ENCODE data around the gene NUFIP2.
"Not testable (repeated sequence)": the region's sequence is repeated elsewhere in the genome, so short reads cannot be mapped to it uniquely, and the experiment has no call there.

NUFIP2 gene

GRCh38 chr17:29279397-29280070 is 14.4 kb downstream of the NUFIP2 start:
- no peak for DNase-seq (ENCODE audit: low spot score)

GRCh38 chr17:29278692-29279091 is 15.3 kb downstream of the NUFIP2 start:
- DNase-seq (ENCODE audit: low spot score) = no peak

- DNase-seq (ENCODE audit: low spot score) = no peak
These were observed 20.0 kb downstream of the NUFIP2 start for GRCh38 chr17:29273924-29274323.

DNA sequence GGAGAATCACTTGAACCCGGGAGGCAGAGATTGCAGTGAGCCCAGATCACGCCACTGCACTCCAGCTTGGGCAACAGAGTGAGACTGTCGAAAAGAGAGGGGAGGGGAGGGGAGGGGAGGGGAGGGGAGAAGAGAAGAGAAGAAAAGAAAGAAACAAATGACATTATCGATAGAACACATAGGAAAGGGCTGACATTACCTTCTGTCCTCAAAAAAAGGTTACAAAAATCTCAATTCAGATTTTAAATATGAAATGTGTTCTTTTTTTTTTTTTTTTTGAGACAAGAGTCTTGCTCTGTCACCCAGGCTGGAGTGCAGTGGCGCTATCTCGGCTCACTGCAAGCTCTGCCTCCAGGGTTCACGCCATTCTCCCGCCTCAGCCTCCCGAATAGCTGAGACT is 22.0 kb downstream of the NUFIP2 start:
- not testable (repeated sequence) for DNase-seq (ENCODE audit: low spot score)

DNA sequence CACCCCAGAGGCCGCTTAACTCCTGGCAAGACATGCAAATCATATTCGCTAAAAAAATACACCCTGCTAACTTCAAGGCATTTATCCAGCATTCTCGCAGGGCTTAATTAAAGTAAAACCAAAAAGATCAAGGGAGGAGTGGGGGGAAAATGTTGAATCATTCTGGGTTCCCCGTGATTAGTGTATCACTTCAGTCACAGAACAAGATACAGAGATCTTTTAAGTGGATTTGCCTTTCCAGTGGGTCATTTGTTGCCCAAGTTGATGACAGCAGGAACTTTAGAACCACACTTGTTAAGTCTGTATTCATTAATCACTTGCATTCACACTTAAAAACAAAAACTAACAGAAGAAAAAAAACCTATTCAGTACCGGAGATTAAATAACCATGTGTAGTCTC is 30.0 kb downstream of the NUFIP2 start:
- DNase-seq (ENCODE audit: low spot score) = no peak

DNA sequence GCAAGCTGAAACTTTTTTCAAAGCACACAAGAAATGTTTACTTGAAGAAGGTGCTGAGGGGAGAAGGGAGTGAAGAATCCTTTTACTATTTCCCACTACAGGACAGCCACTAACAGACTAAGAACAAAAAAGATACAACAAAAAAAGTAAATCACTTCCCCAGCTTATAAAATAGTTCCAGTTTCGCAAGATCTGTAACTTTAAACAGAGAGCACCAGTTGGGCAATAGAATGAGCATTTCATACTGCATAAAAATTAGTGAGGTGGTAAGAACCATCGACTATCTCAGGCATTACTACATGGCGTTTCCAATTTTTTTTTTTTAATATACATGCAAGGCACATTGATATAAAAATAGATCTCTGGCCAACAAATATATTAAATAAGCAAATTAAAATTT is 36.2 kb downstream of the NUFIP2 start:
- DNase-seq (ENCODE audit: low spot score) = no peak

- no peak for DNase-seq (ENCODE audit: low spot score)
These were observed 37.0 kb downstream of the NUFIP2 start for GRCh38 chr17:29256735-29257466.

DNA sequence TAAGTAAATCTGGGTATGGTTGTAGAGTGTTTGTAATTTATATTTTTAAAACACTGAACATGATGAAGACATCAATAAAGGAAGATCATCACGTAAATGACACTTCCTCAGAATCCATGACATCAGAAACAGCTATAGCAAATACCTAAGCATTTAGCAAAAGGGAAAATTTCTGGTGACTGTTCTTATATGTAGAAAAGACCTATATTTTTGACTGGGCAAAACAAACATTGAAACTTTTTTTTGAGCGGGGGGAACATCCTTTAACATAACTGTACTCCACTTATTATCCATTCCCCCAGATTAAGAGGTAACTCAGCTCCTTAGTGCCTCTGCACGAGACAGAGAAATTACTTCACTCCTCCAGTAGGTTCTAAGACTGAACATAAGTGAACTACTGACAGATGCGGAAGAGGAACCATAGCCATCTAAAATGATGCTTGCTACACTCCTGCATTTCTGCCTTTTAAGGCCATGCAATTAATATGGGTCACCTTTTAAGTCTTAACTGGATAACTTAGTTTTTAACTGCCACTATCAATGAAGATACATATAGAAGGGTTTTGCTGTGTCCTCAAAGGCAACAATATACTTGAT is 37.9 kb downstream of the NUFIP2 start:
- no peak for DNase-seq (ENCODE audit: low spot score)

GRCh38 chr17:29253037-29253436 is 40.9 kb downstream of the NUFIP2 start:
- no peak for DNase-seq (ENCODE audit: low spot score)

GRCh38 chr17:29252101-29252791 is 41.7 kb downstream of the NUFIP2 start:
- DNase-seq (ENCODE audit: low spot score) = peak; percentile 32

DNA sequence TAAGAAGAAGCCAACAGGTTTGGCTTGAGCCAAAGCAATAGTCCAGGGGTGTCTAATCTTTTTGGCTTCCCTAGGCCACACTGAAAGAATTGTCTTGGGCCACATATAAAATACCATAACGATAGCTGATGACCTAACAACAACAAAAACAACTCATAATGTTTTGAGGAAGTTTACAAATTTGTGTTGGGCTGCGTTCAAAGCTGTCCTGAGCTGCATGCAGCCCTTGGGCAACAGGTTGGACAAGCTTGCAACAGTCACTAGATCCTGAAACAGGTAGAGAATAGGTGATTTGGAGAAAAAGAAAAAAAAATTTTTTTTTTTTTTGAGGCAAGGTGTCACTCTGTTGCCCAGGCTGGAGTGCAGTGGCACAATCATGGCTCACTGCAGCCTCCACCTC is 42.8 kb downstream of the NUFIP2 start:
- DNase-seq (ENCODE audit: low spot score) = no peak

GRCh38 chr17:29250666-29251065 is 43.3 kb downstream of the NUFIP2 start:
- peak; percentile 36 for DNase-seq (ENCODE audit: low spot score)

DNA sequence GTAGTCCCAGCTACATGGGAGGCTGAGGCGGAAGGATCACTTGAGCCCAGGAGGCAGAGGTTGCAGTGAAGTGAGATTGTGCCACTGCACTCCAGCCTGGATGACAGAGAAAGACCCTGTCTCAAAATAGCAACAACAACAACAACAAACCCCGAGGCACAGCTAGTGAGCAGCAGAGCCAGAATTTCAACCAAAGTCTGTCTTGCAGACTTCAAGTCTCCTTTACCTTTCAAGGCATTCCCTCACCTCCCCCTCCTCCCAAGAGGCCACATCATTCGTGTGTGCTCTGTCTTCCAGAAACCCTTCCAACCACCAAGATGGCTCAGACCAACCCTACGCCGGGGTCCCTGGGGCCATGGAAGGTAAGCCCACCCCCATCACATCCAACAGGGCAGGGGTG is 45.1 kb downstream of the NUFIP2 start:
- no peak for DNase-seq (ENCODE audit: low spot score)

DNA sequence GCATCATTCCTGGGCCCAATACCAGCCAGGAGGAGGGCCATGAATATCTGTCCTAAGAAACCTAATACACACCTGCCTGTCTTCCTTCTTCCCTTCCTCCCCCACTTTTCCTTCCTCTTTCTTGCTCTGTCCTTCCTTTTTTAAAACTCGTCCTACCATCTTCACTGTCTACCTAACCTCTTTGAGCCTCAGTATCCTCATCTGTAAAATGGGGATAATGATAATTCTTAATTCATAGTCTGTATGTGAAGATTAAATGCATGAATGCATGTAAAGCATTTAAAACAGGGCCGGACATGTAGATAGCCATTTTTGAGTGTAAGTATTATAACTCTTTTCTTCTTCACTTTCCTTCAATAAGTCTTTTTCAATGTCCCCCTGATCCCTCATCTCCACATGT is 46.7 kb downstream of the NUFIP2 start:
- DNase-seq (ENCODE audit: low spot score) = no peak

DNA sequence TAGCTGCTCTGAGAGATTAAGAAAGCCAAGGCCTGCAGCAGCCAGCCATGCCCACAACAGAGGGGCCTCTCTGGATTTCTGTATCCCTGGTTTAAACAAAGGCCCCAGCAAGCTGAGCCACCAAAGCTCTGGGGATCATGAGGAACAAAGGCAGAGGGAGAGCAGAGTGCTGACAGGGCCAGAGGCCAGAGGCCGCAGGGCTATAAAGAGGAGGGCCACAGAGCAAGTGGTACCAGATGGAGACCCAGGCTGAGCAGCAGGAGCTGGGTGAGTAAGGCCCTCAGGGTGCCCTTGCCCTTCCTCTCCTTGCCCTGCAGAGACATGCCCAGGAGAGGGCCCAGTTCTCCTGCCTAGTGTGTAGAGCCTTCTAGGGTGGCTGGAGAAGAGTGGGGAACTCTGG is 47.3 kb downstream of the NUFIP2 start, which contains the start of gene CRYBA1:
Gene CRYBA1, plus strand, starts transcription at position 232 of the 400 bp plus-strand sequence. Its CDS starts 5 bp downstream, at position 237.
- DNase-seq (ENCODE audit: low spot score) = no peak

- no peak for DNase-seq (ENCODE audit: low spot score)
These were observed 48.5 kb downstream of the NUFIP2 start for GRCh38 chr17:29245401-29245800.

- DNase-seq (ENCODE audit: low spot score) = peak; percentile 50
These were observed 50.2 kb downstream of the NUFIP2 start for GRCh38 chr17:29243792-29244191.

DNA sequence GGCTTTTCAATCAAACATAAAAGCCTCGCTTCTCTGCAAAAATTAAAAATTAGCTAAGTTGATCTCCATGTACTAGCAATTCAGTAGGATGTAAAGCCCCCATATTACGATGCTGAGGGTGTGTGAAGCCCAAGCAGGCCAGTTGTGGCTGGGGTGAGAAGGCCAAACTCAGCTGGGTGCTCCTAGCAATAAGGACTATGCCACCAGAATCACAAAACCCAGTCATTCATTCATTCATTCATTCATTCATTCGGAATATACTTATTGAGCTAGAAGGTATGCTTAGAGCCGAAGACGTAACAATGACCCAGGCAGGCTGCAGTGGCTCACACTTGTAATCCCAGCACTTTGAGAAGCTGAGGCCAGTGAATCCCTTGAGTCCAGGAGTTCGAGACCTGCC is 51.2 kb downstream of the NUFIP2 start:
- DNase-seq (ENCODE audit: low spot score) = no peak

- no peak for DNase-seq (ENCODE audit: low spot score)
These were observed 51.9 kb downstream of the NUFIP2 start for GRCh38 chr17:29242051-29242450.

DNA sequence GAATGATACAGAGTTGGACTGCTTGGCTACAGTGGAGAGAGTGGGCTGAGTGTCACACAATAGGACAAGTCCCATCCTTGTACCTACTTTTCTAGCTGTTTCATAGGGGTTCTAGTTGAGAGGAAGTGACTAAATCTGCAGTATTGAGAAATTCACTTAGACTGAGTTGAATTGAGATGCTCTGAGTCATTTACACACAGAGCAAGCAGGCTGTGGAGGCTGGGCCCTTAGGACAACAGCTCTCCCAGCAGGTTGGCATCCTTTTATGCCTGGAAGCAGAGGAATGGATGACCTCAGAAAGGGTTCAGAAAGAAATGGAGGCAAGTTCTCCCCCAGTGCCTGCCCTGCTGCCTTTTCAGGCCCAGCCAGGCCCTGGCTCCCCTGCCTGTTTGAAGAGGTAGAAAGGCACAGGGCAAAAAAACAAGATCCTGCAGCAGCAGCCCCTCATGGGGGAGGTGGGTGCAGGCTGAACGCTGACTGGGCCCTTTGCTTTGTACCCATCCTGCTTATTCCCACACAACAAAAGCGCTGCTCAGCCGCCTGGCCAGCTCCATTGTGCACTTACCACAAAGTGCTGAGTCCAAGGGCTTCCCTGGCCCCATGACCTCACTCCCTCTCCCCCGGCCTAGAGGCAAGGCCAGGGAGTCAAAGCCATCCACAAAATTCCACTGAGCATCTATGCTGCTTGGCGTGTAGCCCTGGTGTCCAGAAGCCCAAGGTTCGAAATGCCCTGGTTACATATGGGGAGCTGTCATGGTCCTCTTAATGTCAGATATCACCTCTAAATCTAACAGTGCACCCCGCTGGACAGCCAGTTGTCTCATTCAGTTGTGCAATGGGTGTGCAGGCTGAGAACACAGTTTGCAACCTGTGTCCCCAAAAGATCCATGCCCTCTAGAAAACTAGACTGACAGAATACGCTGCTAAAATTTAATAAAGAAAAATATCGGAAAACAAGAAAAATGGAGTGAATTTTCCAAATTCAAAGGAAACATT is 52.7 kb downstream of the NUFIP2 start:
- DNase-seq (ENCODE audit: low spot score) = peak; percentile 92

DNA sequence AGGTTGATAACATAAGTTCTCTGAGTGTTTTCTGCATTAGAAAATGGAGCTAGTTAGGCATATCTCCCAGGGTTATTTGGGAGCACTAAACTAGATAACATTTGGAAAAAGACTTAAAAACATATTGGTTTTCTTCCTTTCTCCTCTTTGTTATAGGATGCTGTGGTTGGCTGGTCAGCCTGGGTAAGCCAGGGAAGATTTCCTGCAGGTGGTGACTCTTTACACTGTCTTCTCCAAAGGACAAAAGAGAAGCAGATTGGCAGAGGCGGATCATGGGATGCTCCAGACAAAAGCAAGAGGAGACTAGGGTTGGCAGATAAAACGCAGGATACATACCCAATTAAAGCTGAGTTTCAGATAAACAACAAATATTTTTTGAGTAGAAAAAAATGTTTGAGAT is 53.5 kb downstream of the NUFIP2 start:
- no peak for DNase-seq (ENCODE audit: low spot score)

All from AG20443 (cell line).